ENCODE data around the gene TIAM1. TPM values are rescaled to one million over a fixed set of nuclear protein-coding genes. Genes with fewer than 3 reads are reported as not detected.

The TIAM1 gene
- total RNA-seq, 1 experiment from 2014 or later: 3.7 TPM

DNA sequence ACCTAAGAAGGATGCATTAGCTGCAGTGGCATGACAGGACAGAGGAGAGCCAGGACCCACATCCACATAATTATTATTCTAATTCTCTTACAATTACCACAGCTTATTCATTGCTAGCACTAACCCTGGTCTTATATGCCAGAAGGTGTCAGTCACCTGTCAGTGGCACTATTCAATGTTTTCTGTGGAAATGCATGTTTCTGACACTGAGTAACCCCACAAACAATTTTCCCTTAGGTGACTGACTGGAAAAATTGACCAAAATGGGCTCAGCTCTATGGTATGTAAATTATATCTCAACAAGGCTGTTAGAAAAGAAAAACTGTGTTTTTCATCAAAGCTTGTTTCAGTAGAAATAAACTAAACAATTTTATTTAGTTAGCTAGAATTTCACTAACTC, 187.9 kb downstream of the TIAM1 start:
- ATAC-seq: no peak
- Histone ChIP-seq H3K4me3 (ENCODE audit: low read depth in 2 of 2, low read length in 2 of 2) (no peak overlapping the region), H3K27me3 (ENCODE audit: control insufficient read depth, insufficient read depth, low read length) (no peaks in the 10 kb centered on the region; the same call in 1 of the 2 replicates), H3K4me1 (ENCODE audit: control insufficient read depth, insufficient read depth, low read length) (no peaks in the 10 kb centered on the region), H3K9me3 (ENCODE audit: control insufficient read depth, insufficient read depth, low read depth, low read length) (no peaks in the 10 kb centered on the region; the same call in 1 of the 2 replicates), H3K36me3 (ENCODE audit: control insufficient read depth, insufficient read depth, low read length) (no peaks in the 10 kb centered on the region), H3K27ac (ENCODE audit: low read length) (no peak overlapping the region)
- TF ChIP-seq SIN3A (IDR thresholded peaks at IDR 0.05; ENCODE audit: borderline replicate concordance, insufficient read depth, low read depth, low read length): no peak
- TF ChIP-seq TCF7L2 (IDR thresholded peaks at IDR 0.05; ENCODE audit: low read depth, low read length): no peak
- no peak for TF ChIP-seq POLR2AphosphoS5 (IDR thresholded peaks at IDR 0.05; ENCODE audit: low read depth, low read length)
- TF ChIP-seq, protein P1, sequence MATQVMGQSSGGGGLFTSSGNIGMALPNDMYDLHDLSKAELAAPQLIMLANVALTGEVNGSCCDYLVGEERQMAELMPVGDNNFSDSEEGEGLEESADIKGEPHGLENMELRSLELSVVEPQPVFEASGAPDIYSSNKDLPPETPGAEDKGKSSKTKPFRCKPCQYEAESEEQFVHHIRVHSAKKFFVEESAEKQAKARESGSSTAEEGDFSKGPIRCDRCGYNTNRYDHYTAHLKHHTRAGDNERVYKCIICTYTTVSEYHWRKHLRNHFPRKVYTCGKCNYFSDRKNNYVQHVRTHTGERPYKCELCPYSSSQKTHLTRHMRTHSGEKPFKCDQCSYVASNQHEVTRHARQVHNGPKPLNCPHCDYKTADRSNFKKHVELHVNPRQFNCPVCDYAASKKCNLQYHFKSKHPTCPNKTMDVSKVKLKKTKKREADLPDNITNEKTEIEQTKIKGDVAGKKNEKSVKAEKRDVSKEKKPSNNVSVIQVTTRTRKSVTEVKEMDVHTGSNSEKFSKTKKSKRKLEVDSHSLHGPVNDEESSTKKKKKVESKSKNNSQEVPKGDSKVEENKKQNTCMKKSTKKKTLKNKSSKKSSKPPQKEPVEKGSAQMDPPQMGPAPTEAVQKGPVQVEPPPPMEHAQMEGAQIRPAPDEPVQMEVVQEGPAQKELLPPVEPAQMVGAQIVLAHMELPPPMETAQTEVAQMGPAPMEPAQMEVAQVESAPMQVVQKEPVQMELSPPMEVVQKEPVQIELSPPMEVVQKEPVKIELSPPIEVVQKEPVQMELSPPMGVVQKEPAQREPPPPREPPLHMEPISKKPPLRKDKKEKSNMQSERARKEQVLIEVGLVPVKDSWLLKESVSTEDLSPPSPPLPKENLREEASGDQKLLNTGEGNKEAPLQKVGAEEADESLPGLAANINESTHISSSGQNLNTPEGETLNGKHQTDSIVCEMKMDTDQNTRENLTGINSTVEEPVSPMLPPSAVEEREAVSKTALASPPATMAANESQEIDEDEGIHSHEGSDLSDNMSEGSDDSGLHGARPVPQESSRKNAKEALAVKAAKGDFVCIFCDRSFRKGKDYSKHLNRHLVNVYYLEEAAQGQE (IDR thresholded peaks at IDR 0.05; ENCODE audit: insufficient read depth in 1 of 2, low read depth in 2 of 2, low read length in 1 of 2): no peak
- TF ChIP-seq, protein P2, sequence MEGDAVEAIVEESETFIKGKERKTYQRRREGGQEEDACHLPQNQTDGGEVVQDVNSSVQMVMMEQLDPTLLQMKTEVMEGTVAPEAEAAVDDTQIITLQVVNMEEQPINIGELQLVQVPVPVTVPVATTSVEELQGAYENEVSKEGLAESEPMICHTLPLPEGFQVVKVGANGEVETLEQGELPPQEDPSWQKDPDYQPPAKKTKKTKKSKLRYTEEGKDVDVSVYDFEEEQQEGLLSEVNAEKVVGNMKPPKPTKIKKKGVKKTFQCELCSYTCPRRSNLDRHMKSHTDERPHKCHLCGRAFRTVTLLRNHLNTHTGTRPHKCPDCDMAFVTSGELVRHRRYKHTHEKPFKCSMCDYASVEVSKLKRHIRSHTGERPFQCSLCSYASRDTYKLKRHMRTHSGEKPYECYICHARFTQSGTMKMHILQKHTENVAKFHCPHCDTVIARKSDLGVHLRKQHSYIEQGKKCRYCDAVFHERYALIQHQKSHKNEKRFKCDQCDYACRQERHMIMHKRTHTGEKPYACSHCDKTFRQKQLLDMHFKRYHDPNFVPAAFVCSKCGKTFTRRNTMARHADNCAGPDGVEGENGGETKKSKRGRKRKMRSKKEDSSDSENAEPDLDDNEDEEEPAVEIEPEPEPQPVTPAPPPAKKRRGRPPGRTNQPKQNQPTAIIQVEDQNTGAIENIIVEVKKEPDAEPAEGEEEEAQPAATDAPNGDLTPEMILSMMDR (IDR thresholded peaks at IDR 0.05): no peak
- intact Hi-C loops (cut with micrococcal nuclease; ENCODE audit: unreplicated experiment): no loop called here
- CTCF ChIA-PET: no interaction called here
- POLR2A ChIA-PET: no interaction called here
- BruUV-seq (replicated peaks): no TSS peak
- DNase-seq (ENCODE audit: low read depth, low spot score): no peak
- in situ Hi-C loops (cut with HindIII; ENCODE audit: low pct_unique_long_range_greater_than_20kb, low sequenced_read_pairs): no loop called here

DNA sequence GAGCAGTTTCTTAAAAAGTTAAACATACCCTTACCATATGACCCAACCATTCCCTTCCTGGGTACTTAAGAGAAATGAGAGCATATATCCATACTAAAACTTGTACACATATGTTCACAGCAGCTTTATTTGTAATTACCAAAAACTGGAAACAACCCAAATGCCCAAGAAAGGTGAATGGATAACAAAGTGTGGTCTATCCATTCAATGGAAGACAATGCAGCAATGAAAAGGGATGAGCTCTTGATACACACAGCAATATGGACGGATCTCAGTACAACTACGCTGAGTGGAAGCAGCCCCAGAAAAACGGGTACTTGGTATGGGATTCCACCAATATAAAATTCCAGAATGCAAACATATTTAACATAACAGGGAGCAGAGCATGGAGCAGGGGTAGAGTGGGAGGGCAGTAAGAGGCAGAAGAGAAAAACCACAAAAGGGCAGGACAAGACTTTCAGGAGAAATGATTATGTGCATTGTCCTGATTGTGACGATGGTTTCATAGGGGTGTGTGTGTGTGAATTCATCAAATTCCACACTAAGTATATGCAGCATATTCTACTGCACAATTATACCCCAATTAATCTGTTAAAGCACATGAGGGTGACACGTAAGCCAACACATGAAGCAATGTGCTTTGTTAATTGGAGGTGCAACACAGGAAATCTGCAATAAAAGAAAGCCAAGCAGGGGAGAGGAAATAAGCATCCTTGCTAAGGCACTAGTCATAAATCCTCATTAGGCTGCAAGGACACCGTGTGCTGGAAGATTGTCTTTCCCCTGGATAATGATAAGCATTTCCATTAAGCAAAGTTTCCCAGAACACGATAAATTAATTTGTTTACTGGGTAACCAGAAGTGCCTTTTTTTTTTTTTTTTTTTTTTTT, 192.7 kb downstream of the TIAM1 start:
- TF ChIP-seq, protein P2 (IDR thresholded peaks at IDR 0.05): no peak
- TF ChIP-seq, protein P1 (IDR thresholded peaks at IDR 0.05; ENCODE audit: insufficient read depth in 1 of 2, low read depth in 2 of 2, low read length in 1 of 2): no peak
- no peak for TF ChIP-seq TCF7L2 (IDR thresholded peaks at IDR 0.05; ENCODE audit: low read depth, low read length)
- TF ChIP-seq POLR2AphosphoS5 (IDR thresholded peaks at IDR 0.05; ENCODE audit: low read depth, low read length): no peak
- no peak for TF ChIP-seq SIN3A (IDR thresholded peaks at IDR 0.05; ENCODE audit: borderline replicate concordance, insufficient read depth, low read depth, low read length)
- in situ Hi-C loops (cut with HindIII; ENCODE audit: low pct_unique_long_range_greater_than_20kb, low sequenced_read_pairs): no loop called here
- ChIA-PET CTCF (no interaction called here), POLR2A (interaction anchor here (0.6 kb wide), 1 partner anchor 191 kb away, joined by 4 read pairs; no protein-coding TSS in a partner anchor)
- Histone ChIP-seq H3K4me1 (ENCODE audit: control insufficient read depth, insufficient read depth, low read length) (no peaks in the 10 kb centered on the region), H3K36me3 (ENCODE audit: control insufficient read depth, insufficient read depth, low read length) (no peaks in the 10 kb centered on the region), H3K4me3 (ENCODE audit: low read depth in 2 of 2, low read length in 2 of 2) (no peak overlapping the region), H3K27ac (ENCODE audit: low read length) (no peak overlapping the region), H3K9me3 (ENCODE audit: control insufficient read depth, insufficient read depth, low read depth, low read length) (no peaks in the 10 kb centered on the region; the same call in 1 of the 2 replicates), H3K27me3 (ENCODE audit: control insufficient read depth, insufficient read depth, low read length) (no peaks in the 10 kb centered on the region)
- no peak for DNase-seq (ENCODE audit: low read depth, low spot score)
- ATAC-seq: no peak
- intact Hi-C loops (cut with micrococcal nuclease; ENCODE audit: unreplicated experiment): no loop called here
- BruUV-seq (replicated peaks): no TSS peak
